Prostate gland (tissue), 2 donors: Measurements from ENCODE around the gene FNBP1L. TPM values are rescaled to one million over a fixed set of nuclear protein-coding genes. Genes with fewer than 3 reads are reported as not detected.

ENCODE experiments used
- DNase-seq: peaks from one replicate; pipeline ENCODE4 v3.0.0-alpha.2; 2019; ENCODE audit warnings: low spot score
- H3K27ac ChIP-seq, 2 donors: fragments of 200-600 bp; sonication (generic); 2 replicates each; pipeline ENCODE4 v1.5.1; 2017 to 2019
- H3K27me3 ChIP-seq: fragments of 200-600 bp; sonication (generic); replicated peaks from 2 replicates; pipeline ENCODE4 v1.5.1; 2019; ENCODE audit not compliant: insufficient read depth
- H3K36me3 ChIP-seq, 2 donors: fragments of 200-600 bp; sonication (generic); 1 replicate in 1 of 2; 2 replicates in 1 of 2; pipeline versions ENCODE4 v1.5.1 to v1.8.1; 2017 to 2019
- H3K4me1 ChIP-seq: fragments of 200-600 bp; sonication (generic); replicated peaks from 2 replicates; pipeline ENCODE4 v1.5.1; 2019
- H3K4me3 ChIP-seq, 2 donors: fragments of 200-600 bp; sonication (generic); 2 replicates each; pipeline ENCODE4 v1.5.1; 2017 to 2019
- H3K9me3 ChIP-seq: fragments of 200-600 bp; sonication (generic); 2 replicates; pipeline ENCODE4 v1.5.1; 2017
- POLR2A ChIP-seq: fragments of 450-650 bp; IDR thresholded peaks from one replicate; pipeline ENCODE4 v1.6.1; 2016; ENCODE audit warnings: antibody characterized with exemption, mild to moderate bottlenecking
- POLR2AphosphoS5 ChIP-seq: sonication (generic); formaldehyde crosslinking; IDR thresholded peaks from one replicate; pipeline ENCODE4 v1.6.1; 2017; ENCODE audit warnings: antibody characterized with exemption
- WGBS: methylation state at CpG from one replicate; pipeline ENCODE4 v1.1.5; 2018; 5-methylcytosine and 5-hydroxymethylcytosine counted together
- intact Hi-C: fragments of 100-400 bp; cut with DNase I; formaldehyde crosslinking; loops from one replicate; pipeline ENCODE4 v1.14.2; 2022
- total RNA-seq, 2 donors: library from RNA; depleted of rRNA; stranded (reverse); fragments of >200 nt; gene quantifications; one replicate each; pipeline ENCODE4 v1.1.0, GENCODE V29; 2016
- TF ChIP-seq, protein P1 (sequence below), 4 experiments: fragments of 200-600 bp in 2 of 4; fragments of 450-650 bp in 2 of 4; sonication (generic) in 2 of 4; IDR thresholded peaks; 1 replicate in 3 of 4; 2 replicates in 1 of 4; pipeline ENCODE4 v1.5.1; 2016 to 2019; ENCODE audit warnings: antibody characterized with exemption in 4 of 4, mild to moderate bottlenecking in 2 of 4, moderate library complexity in 2 of 4

Gene FNBP1L
- total RNA-seq, 2 donors from 2014 or later: 41.1 to 49.7 TPM

DNA sequence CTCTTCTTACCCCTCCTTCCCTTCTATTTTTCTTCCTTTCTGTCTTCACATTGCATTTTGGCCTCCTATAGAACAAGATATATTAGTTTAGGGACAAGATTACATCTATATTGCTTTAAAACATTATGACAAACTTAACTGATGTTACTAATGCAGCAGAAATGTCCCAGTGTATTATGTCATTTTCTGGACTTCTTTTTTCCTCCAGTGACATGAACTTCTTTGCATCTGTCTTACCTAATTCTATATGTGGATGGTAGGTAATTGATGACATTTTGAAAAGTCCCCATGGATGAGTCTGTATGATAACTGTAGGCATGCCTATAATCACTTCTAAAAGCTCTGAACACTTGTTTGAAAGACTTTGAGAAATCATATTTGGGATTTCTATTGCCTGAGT lies 89.5 kb downstream of the FNBP1L start:
- intact Hi-C loops: no loop called here
- no peak for DNase-seq
- H3K4me3 ChIP-seq: no peak overlapping the region
- H3K27ac ChIP-seq: no peak overlapping the region
- H3K4me1 ChIP-seq: no peaks in the 10 kb centered on the region
- TF ChIP-seq POLR2AphosphoS5: no peak
- no peaks in the 10 kb centered on the region for H3K27me3 ChIP-seq
- H3K36me3 ChIP-seq: no peaks in the 10 kb centered on the region
- no peaks in the 10 kb centered on the region for H3K9me3 ChIP-seq

DNA sequence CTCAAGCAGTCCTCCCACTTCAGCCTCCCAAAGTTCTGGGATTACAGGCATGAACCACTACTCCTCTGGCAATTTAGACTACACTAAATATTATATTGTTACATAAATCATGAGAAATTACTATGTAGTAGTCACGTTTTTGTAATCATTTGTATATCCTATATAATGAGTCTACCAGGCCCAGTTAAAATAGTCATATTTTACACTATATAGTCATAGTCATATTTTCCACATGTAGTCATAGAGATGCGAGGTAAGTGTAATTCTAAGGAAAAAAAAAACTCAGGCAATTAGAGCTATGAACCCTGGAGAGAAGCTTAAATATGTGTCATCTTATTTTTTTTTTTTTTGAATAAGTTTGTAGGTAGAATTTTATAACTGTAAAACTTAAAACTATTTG lies 90.0 kb downstream of the FNBP1L start:
- TF ChIP-seq POLR2A (no peak), POLR2AphosphoS5 (no peak)
- TF ChIP-seq, protein P1, sequence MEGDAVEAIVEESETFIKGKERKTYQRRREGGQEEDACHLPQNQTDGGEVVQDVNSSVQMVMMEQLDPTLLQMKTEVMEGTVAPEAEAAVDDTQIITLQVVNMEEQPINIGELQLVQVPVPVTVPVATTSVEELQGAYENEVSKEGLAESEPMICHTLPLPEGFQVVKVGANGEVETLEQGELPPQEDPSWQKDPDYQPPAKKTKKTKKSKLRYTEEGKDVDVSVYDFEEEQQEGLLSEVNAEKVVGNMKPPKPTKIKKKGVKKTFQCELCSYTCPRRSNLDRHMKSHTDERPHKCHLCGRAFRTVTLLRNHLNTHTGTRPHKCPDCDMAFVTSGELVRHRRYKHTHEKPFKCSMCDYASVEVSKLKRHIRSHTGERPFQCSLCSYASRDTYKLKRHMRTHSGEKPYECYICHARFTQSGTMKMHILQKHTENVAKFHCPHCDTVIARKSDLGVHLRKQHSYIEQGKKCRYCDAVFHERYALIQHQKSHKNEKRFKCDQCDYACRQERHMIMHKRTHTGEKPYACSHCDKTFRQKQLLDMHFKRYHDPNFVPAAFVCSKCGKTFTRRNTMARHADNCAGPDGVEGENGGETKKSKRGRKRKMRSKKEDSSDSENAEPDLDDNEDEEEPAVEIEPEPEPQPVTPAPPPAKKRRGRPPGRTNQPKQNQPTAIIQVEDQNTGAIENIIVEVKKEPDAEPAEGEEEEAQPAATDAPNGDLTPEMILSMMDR (IDR thresholded peaks at IDR 0.05): no peak
- no peaks in the 10 kb centered on the region for H3K36me3 ChIP-seq
- H3K4me3 ChIP-seq: no peak overlapping the region
- WGBS: 84% methylated on average over 2 of the region's 2 CpGs
- intact Hi-C loops: no loop called here
- no peaks in the 10 kb centered on the region for H3K4me1 ChIP-seq
- H3K9me3 ChIP-seq: no peaks in the 10 kb centered on the region
- H3K27me3 ChIP-seq: no peaks in the 10 kb centered on the region
- H3K27ac ChIP-seq: no peak overlapping the region
- no peak for DNase-seq

DNA sequence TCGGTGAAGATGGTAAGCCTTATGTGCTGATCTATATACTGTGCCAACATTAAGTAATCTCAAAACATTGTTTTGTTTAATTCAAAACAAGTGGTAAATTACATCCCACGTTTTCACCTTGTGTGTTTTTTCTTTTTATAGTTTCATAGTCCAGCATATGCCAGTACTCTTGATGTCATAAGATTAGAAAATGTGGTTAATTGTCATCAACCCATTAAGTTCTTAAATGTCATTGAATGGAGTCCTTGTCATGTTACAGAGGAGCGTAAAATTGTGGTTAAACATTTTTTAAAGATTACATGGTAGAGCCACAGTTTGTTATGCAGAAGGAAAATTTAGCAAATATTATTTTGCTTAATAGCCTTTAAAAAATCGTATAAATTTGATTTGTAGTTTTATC lies 93.1 kb downstream of the FNBP1L start:
- WGBS: 72% methylated on average over 4 of the region's 4 CpGs
- no peak overlapping the region for H3K4me3 ChIP-seq
- no peak overlapping the region for H3K27ac ChIP-seq
- no peaks in the 10 kb centered on the region for H3K27me3 ChIP-seq
- no peaks in the 10 kb centered on the region for H3K4me1 ChIP-seq
- DNase-seq: no peak
- no peaks in the 10 kb centered on the region for H3K36me3 ChIP-seq
- no peaks in the 10 kb centered on the region for H3K9me3 ChIP-seq
- intact Hi-C loops: no loop called here
- TF ChIP-seq, protein P1 (IDR thresholded peaks at IDR 0.05): no peak
- TF ChIP-seq POLR2A (no peak), POLR2AphosphoS5 (no peak)

DNA sequence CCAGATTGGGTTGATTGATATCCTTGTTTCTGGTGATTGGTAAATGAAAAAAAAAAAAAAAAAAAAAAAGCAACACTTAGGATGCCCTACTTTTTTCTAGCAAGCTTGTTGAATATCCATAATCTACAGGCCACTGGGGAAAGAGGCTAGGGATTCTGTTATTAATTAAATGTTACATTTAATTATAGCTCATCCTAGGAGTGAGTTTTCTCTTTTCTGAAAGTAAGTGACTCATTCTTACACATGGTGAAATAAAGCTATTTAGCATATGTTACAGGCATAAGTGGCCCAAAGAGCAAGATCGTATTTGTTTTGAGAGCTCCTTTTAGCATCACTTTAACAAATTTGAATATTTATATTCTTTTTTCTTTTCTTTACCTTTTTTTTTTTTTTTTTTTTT lies 94.5 kb downstream of the FNBP1L start:
- Histone ChIP-seq H3K4me1 (no peaks in the 10 kb centered on the region), H3K9me3 (no peaks in the 10 kb centered on the region), H3K27ac (no peak overlapping the region), H3K27me3 (no peaks in the 10 kb centered on the region), H3K4me3 (no peak overlapping the region), H3K36me3 (no peaks in the 10 kb centered on the region)
- TF ChIP-seq, protein P1 (IDR thresholded peaks at IDR 0.05): no peak
- TF ChIP-seq POLR2A: no peak
- TF ChIP-seq POLR2AphosphoS5: no peak
- WGBS: 95% methylated on average over 1 of the region's 1 CpG
- intact Hi-C loops: no loop called here
- no peak for DNase-seq

DNA sequence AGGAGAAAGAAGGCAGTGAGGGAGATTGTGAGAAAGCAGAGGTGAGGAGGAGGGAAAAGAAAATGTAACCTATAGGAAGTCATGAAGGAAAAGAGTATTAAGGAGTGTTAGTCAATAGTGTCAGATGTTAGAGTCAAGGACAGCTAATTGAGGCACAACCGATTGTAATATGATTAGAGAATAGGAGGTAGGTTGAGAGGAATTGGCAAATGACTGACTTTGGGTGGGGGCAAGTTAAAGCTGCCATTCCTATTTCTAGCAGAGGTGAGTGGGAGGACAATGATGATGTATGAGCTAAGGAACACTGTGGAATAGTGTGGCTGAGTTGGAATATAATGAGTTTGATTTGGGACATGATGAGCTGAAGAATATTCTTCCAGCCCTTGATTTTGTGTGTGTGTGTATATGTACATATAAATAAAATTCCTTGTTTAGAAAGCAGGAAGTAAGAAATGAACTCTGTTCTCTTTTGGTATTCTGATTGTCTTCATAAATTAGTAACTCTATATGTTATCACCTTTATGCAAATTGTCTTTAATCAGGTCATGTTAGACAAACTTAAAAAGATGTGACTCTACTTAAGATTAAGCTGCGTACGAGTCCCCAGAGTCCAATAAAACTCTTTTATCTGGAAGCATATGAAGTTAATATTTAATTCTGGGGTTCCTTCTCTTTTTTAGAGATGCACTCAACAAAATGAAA lies 98.4 kb downstream of the FNBP1L start:
- 92% methylated on average over 3 of the region's 3 CpGs for WGBS
- TF ChIP-seq POLR2A: no peak
- no peak for TF ChIP-seq POLR2AphosphoS5
- TF ChIP-seq, protein P1 (IDR thresholded peaks at IDR 0.05): no peak
- intact Hi-C loops: no loop called here

More for the DNA sequence above, 98.4 kb downstream of the FNBP1L start:
- H3K36me3 ChIP-seq: no peaks in the 10 kb centered on the region
- H3K27ac ChIP-seq: no peak overlapping the region
- H3K27me3 ChIP-seq: no peaks in the 10 kb centered on the region
- no peaks in the 10 kb centered on the region for H3K9me3 ChIP-seq
- H3K4me1 ChIP-seq: no peaks in the 10 kb centered on the region
- DNase-seq: no peak
- no peak overlapping the region for H3K4me3 ChIP-seq
